K562 (cell line): Measurements from ENCODE around the gene ASMT. TPM values are rescaled to one million over a fixed set of nuclear protein-coding genes. Genes with fewer than 3 reads are reported as not detected.

ENCODE experiments used
- HNRNPK ChIP-seq: fragments of 200-400 bp; formaldehyde crosslinking; IDR thresholded peaks from one replicate; pipeline ENCODE4 v1.6.1; 2018; ENCODE audit warnings: mild to moderate bottlenecking, low read depth, low read length; ENCODE audit not compliant: poor library complexity, severe bottlenecking
- KAT2B ChIP-seq: IDR thresholded peaks from one replicate; pipeline ENCODE4 v1.6.1; 2012; ENCODE audit warnings: low read depth, mild to moderate bottlenecking, control low read depth, inconsistent platforms, low read length, moderate library complexity
- KLF1 ChIP-seq: fragments of 450-650 bp; IDR thresholded peaks from 2 replicates; pipeline ENCODE4 v1.6.1; 2016; ENCODE audit warnings: missing genetic modification characterization, missing compliant biosample characterization
- TEAD1 ChIP-seq, 2 experiments: fragments of 450-650 bp in 1 of 2; sonication (generic) in 1 of 2; formaldehyde crosslinking; IDR thresholded peaks; 2 replicates each; pipeline versions ENCODE4 v1.4.0 to v1.8.0; 2020 to 2022; ENCODE audit warnings: mild to moderate bottlenecking in 2 of 2, missing genetic modification reagents in 1 of 2
- THRB ChIP-seq: fragments of 450-650 bp; formaldehyde crosslinking; conservative IDR thresholded peaks from 2 replicates; pipeline ENCODE4 v1.4.0; 2022; ENCODE audit warnings: mild to moderate bottlenecking, missing genetic modification characterization
- ZNF764 ChIP-seq: fragments of 250-450 bp; sonication (Bioruptor Pico); IDR thresholded peaks from 2 replicates; pipeline ENCODE4 v1.4.0; 2020; ENCODE audit warnings: low read depth, mild to moderate bottlenecking, moderate library complexity
- ZNF780A ChIP-seq: fragments of 250-450 bp; sonication (Bioruptor Pico); IDR thresholded peaks from 2 replicates; pipeline ENCODE4 v1.5.0; 2021; ENCODE audit warnings: mild to moderate bottlenecking
- polyA plus RNA-seq, 8 experiments: library from polyadenylated mRNA; depleted of rRNA in 4 of 8; stranded (reverse) in 5 of 8; unstranded in 3 of 8; fragments of >200 nt; fragmentation: Nextera tagmentation in 2 of 8; fragmentation: Illumina TruSeq in 1 of 8; extraction: Ambion mirVana in 2 of 8; extraction: Trizol in 1 of 8; gene quantifications; 2 replicates each; pipeline versions ENCODE4 v1.2.1 to v1.2.3, GENCODE V29; 2011 to 2014; ENCODE audit warnings: inconsistent platforms in 1 of 8, missing spikeins in 1 of 8
- total RNA-seq, 7 experiments: library from RNA; depleted of rRNA in 6 of 7; stranded (reverse); fragments of >200 nt in 6 of 7; fragmentation: Illumina TruSeq in 2 of 7; extraction: Trizol in 2 of 7; gene quantifications; 2 replicates each; pipeline versions ENCODE4 v1.2.1 to v1.2.3, GENCODE V29; 2011 to 2021; ENCODE audit warnings: low replicate concordance in 1 of 7
- TF ChIP-seq, protein P1 (sequence below): sonication (generic); formaldehyde crosslinking; IDR thresholded peaks from 2 replicates; pipeline ENCODE4 v1.8.1; 2023; ENCODE audit warnings: mild to moderate bottlenecking, missing genetic modification reagents, moderate library complexity
- TF ChIP-seq, protein P2 (sequence below): IDR thresholded peaks from 3 replicates; pipeline ENCODE4 v1.6.1; 2011; ENCODE audit warnings: borderline replicate concordance, mild to moderate bottlenecking, moderate library complexity; ENCODE audit not compliant: insufficient read length; ENCODE audit errors: extremely low read depth
- TF ChIP-seq, protein P3 (sequence below): fragments of 150-350 bp; IDR thresholded peaks from 2 replicates; pipeline ENCODE4 v1.6.1; 2014; ENCODE audit warnings: low read depth, mild to moderate bottlenecking, low read length, borderline replicate concordance

The ASMT gene
- total and polyA plus RNA-seq, 9 of the 15 experiments (the other 6 are each of a cell fraction or from before 2014, with no cell fraction given): 0.06 TPM; not detected in 8

GRCh38 chrX:1679238-1679637, 64.4 kb downstream of the ASMT start (continued):
- TF ChIP-seq, protein P1, sequence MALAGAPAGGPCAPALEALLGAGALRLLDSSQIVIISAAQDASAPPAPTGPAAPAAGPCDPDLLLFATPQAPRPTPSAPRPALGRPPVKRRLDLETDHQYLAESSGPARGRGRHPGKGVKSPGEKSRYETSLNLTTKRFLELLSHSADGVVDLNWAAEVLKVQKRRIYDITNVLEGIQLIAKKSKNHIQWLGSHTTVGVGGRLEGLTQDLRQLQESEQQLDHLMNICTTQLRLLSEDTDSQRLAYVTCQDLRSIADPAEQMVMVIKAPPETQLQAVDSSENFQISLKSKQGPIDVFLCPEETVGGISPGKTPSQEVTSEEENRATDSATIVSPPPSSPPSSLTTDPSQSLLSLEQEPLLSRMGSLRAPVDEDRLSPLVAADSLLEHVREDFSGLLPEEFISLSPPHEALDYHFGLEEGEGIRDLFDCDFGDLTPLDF (CRISPR knock-in tag): no peak
- TF ChIP-seq ZNF780A (CRISPR knock-in tag) (no peak), KLF1 (tag) (no peak), KAT2B (no peak), TEAD1 (CRISPR knock-in tag; IDR thresholded peaks at IDR 0.05) (no peak), ZNF764 (CRISPR knock-in tag) (no peak), THRB (CRISPR knock-in tag) (no peak), HNRNPK (no peak)
- TF ChIP-seq, protein P2, sequence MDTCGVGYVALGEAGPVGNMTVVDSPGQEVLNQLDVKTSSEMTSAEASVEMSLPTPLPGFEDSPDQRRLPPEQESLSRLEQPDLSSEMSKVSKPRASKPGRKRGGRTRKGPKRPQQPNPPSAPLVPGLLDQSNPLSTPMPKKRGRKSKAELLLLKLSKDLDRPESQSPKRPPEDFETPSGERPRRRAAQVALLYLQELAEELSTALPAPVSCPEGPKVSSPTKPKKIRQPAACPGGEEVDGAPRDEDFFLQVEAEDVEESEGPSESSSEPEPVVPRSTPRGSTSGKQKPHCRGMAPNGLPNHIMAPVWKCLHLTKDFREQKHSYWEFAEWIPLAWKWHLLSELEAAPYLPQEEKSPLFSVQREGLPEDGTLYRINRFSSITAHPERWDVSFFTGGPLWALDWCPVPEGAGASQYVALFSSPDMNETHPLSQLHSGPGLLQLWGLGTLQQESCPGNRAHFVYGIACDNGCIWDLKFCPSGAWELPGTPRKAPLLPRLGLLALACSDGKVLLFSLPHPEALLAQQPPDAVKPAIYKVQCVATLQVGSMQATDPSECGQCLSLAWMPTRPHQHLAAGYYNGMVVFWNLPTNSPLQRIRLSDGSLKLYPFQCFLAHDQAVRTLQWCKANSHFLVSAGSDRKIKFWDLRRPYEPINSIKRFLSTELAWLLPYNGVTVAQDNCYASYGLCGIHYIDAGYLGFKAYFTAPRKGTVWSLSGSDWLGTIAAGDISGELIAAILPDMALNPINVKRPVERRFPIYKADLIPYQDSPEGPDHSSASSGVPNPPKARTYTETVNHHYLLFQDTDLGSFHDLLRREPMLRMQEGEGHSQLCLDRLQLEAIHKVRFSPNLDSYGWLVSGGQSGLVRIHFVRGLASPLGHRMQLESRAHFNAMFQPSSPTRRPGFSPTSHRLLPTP: no peak
- TF ChIP-seq, protein P3, sequence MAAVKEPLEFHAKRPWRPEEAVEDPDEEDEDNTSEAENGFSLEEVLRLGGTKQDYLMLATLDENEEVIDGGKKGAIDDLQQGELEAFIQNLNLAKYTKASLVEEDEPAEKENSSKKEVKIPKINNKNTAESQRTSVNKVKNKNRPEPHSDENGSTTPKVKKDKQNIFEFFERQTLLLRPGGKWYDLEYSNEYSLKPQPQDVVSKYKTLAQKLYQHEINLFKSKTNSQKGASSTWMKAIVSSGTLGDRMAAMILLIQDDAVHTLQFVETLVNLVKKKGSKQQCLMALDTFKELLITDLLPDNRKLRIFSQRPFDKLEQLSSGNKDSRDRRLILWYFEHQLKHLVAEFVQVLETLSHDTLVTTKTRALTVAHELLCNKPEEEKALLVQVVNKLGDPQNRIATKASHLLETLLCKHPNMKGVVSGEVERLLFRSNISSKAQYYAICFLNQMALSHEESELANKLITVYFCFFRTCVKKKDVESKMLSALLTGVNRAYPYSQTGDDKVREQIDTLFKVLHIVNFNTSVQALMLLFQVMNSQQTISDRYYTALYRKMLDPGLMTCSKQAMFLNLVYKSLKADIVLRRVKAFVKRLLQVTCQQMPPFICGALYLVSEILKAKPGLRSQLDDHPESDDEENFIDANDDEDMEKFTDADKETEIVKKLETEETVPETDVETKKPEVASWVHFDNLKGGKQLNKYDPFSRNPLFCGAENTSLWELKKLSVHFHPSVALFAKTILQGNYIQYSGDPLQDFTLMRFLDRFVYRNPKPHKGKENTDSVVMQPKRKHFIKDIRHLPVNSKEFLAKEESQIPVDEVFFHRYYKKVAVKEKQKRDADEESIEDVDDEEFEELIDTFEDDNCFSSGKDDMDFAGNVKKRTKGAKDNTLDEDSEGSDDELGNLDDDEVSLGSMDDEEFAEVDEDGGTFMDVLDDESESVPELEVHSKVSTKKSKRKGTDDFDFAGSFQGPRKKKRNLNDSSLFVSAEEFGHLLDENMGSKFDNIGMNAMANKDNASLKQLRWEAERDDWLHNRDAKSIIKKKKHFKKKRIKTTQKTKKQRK: no peak
